GM23338 (cell line): ENCODE measurements around the gene NDUFB11. TPM values are rescaled to one million over a fixed set of nuclear protein-coding genes. Genes with fewer than 3 reads are reported as not detected.

Source experiments
- ATAC-seq: fragments of 200-7000 bp; cut with Tn5 transposase; 3 replicates; pipeline ENCODE4 v1.9.1; 2020
- DNase-seq: peaks from one replicate; pipeline ENCODE4 v3.0.0-alpha.2; 2015; ENCODE audit warnings: low spot score
- H2AFZ ChIP-seq: fragments of 200-600 bp; sonication (generic); 2 replicates; pipeline ENCODE4 v1.8.0; 2016; ENCODE audit warnings: antibody characterized with exemption, mild to moderate bottlenecking, moderate library complexity
- H3F3A ChIP-seq: fragments of 200-600 bp; sonication (generic); replicated peaks from 2 replicates; pipeline ENCODE4 v1.8.0; 2017; ENCODE audit warnings: antibody characterized with exemption, mixed run types, low read depth
- H3K27ac ChIP-seq: fragments of 200-600 bp; sonication (generic); 2 replicates; pipeline ENCODE4 v1.6.1; 2016; ENCODE audit warnings: low read depth
- H3K27me3 ChIP-seq: fragments of 200-600 bp; sonication (generic); 2 replicates; pipeline ENCODE4 v1.8.0; 2016; ENCODE audit warnings: mild to moderate bottlenecking, mixed run types, moderate library complexity; ENCODE audit not compliant: insufficient read depth
- H3K36me3 ChIP-seq: fragments of 200-600 bp; sonication (generic); 2 replicates; pipeline ENCODE4 v1.8.0; 2016; ENCODE audit warnings: mild to moderate bottlenecking; ENCODE audit not compliant: insufficient read depth
- H3K4me1 ChIP-seq: fragments of 200-600 bp; sonication (generic); 2 replicates; pipeline ENCODE4 v1.8.0; 2016; ENCODE audit warnings: mild to moderate bottlenecking, moderate library complexity; ENCODE audit not compliant: insufficient read depth
- H3K4me2 ChIP-seq: fragments of 200-600 bp; sonication (generic); 2 replicates; pipeline ENCODE4 v1.7.1; 2017; ENCODE audit warnings: mixed run types
- H3K4me3 ChIP-seq: fragments of 200-600 bp; sonication (generic); 2 replicates; pipeline ENCODE4 v1.6.1; 2016; ENCODE audit warnings: mixed run types
- H3K79me2 ChIP-seq: fragments of 200-600 bp; sonication (generic); replicated peaks from 2 replicates; pipeline ENCODE4 v1.8.0; 2017; ENCODE audit warnings: mild to moderate bottlenecking; ENCODE audit not compliant: insufficient read depth
- H3K9me2 ChIP-seq: fragments of 200-600 bp; sonication (generic); 2 replicates; pipeline ENCODE4 v1.8.0; 2017; ENCODE audit not compliant: insufficient read depth
- H4K20me1 ChIP-seq: fragments of 200-600 bp; sonication (generic); replicated peaks from 2 replicates; pipeline ENCODE4 v1.8.0; 2017; ENCODE audit warnings: mild to moderate bottlenecking; ENCODE audit not compliant: insufficient read depth
- H3K27ac Mint-ChIP-seq: 2 replicates; pipeline ENCODE4 v1.8.0; 2020; ENCODE audit warnings: inconsistent platforms, mild to moderate bottlenecking, moderate library complexity, mixed read lengths
- H3K27me3 Mint-ChIP-seq: 3 replicates; pipeline ENCODE4 v1.8.0; 2022; ENCODE audit warnings: low read depth, mild to moderate bottlenecking, moderate library complexity, mixed read lengths, inconsistent platforms; ENCODE audit not compliant: insufficient read depth, poor library complexity
- H3K36me3 Mint-ChIP-seq: 3 replicates; pipeline ENCODE4 v1.8.0; 2021; ENCODE audit warnings: low read depth, mild to moderate bottlenecking, inconsistent platforms, moderate library complexity, mixed read lengths
- H3K4me1 Mint-ChIP-seq: 3 replicates; pipeline ENCODE4 v1.8.0; 2020; ENCODE audit warnings: mild to moderate bottlenecking, inconsistent platforms, mixed read lengths
- H3K4me3 Mint-ChIP-seq: 3 replicates; pipeline ENCODE4 v1.8.0; 2021; ENCODE audit warnings: moderate library complexity, mild to moderate bottlenecking, inconsistent platforms, mixed read lengths
- H3K9me3 Mint-ChIP-seq: 3 replicates; pipeline ENCODE4 v1.8.0; 2020; ENCODE audit warnings: moderate library complexity, mild to moderate bottlenecking, inconsistent platforms, mixed read lengths
- EZH2 ChIP-seq: fragments of 200-600 bp; sonication (generic); IDR thresholded peaks from one replicate; pipeline ENCODE4 v1.8.0; 2017; ENCODE audit warnings: antibody characterized with exemption, mild to moderate bottlenecking, low read depth; ENCODE audit not compliant: unreplicated experiment
- POLR2AphosphoS5 ChIP-seq: IDR thresholded peaks from 2 replicates; pipeline ENCODE4 v1.6.1; 2016; ENCODE audit warnings: antibody characterized with exemption, low read depth
- ZNF114 ChIP-seq: fragments of 250-450 bp; sonication (Bioruptor Pico); IDR thresholded peaks from 2 replicates; pipeline ENCODE4 v1.5.0; 2020; ENCODE audit warnings: mild to moderate bottlenecking, moderate library complexity
- ZNF331 ChIP-seq: fragments of 250-450 bp; sonication (Bioruptor Pico); IDR thresholded peaks from 2 replicates; pipeline ENCODE4 v1.5.0; 2020; ENCODE audit warnings: low read depth, mild to moderate bottlenecking, moderate library complexity
- polyA plus RNA-seq: library from polyadenylated mRNA; unstranded; fragments of >200 nt; fragmentation: Nextera tagmentation; extraction: Ambion mirVana; gene quantifications from 2 replicates; pipeline ENCODE4 v1.2.1, GENCODE V29; 2016
- total RNA-seq: library from RNA; depleted of rRNA; stranded (reverse); fragments of >200 nt; shearing (Covaris generic); gene quantifications from 2 replicates; pipeline ENCODE4 v1.2.3, GENCODE V29; 2014
- TF ChIP-seq, protein P1 (sequence below), 2 experiments: fragments of 200-600 bp in 1 of 2; sonication (generic) in 1 of 2; conservative IDR thresholded peaks; 2 replicates each; pipeline versions ENCODE4 v1.5.1 to v1.6.1; 2016 to 2017; ENCODE audit warnings: antibody characterized with exemption in 2 of 2, low read depth in 2 of 2, mild to moderate bottlenecking in 2 of 2, moderate library complexity in 1 of 2
- TF ChIP-seq, protein P2 (sequence below): fragments of 250-450 bp; sonication (Bioruptor Pico); IDR thresholded peaks from 2 replicates; pipeline ENCODE4 v1.5.0; 2020; ENCODE audit warnings: mild to moderate bottlenecking, moderate library complexity

Gene NDUFB11
- total and polyA plus RNA-seq, 2 experiments from 2014 or later, result 103 to 238 TPM

DNA sequence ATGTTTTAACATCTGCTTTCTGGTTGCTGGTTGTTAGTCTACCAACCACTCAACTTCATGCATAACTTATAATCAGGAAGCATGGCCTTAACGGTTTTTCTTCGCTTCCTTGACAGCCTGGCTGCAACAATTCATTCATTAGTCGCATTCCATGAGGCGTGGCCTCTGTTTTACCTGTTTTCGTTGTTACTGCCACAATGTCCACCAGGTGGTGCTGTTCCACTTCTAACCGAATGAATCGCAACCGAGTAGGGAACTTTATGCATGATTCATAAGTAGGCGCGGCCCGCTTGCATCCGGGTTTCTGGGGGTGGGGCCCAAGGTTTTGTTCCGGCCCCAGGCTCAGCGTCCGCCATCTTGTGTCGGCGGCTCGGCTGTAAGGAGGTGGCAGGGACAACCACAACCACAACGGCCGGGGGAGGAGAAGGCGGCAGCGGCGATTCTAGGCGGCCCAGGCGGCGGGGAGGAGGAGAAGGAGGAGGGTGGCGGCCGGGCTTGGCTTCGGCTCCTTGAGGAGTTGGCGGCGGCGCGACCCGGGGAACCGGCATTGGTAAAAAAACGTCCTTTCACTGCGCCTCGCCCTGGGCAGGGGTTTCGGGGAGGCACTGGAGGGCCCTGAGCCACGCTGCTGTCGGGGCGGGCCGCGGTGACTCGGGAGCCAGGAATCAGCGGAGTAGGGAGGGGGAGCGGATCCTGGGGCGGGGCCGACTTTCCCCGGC, 49.1 kb upstream of the NDUFB11 start, which contains the start of gene UBA1:
TSS of gene UBA1 (plus strand) at position 355 of the 719 bp plus-strand sequence. CDS start 4,974 bp downstream, outside the sequence.
- Histone ChIP-seq H3F3A (no peaks in the 10 kb centered on the region), H3K36me3 (no peaks in the 10 kb centered on the region; the same call in 1 of the 2 replicates), H4K20me1 (peaks cover 8% of the 10 kb centered on the region), H3K4me1 (peaks cover 28% of the 10 kb centered on the region), H3K9me2 (no peaks in the 10 kb centered on the region), H3K27me3 (no peaks in the 10 kb centered on the region), H3K4me2 (peak within 1 kb of the TSS; percentile 86), H3K27ac (peak within 1 kb of the TSS; percentile 91; the same call in 1 of the 2 replicates), H2AFZ (no peak within 1 kb of the TSS), H3K4me3 (peak within 1 kb of the TSS; percentile 82), H3K79me2 (peaks cover 49% of the 10 kb centered on the region)
- Mint-ChIP-seq H3K27me3 (peaks cover 29% of the 10 kb centered on the region), H3K9me3 (no peaks in the 10 kb centered on the region), H3K4me1 (peaks cover 46% of the 10 kb centered on the region), H3K4me3 (peak within 1 kb of the TSS; percentile 94), H3K27ac (peak within 1 kb of the TSS; percentile 98), H3K36me3 (peaks cover 41% of the 10 kb centered on the region)
- ATAC-seq (peak; percentile 57), DNase-seq (peak; percentile 95)
- TF ChIP-seq POLR2AphosphoS5 (peak; percentile 86), ZNF114 (CRISPR knock-in tag) (no peak)
- TF ChIP-seq, protein P1, sequence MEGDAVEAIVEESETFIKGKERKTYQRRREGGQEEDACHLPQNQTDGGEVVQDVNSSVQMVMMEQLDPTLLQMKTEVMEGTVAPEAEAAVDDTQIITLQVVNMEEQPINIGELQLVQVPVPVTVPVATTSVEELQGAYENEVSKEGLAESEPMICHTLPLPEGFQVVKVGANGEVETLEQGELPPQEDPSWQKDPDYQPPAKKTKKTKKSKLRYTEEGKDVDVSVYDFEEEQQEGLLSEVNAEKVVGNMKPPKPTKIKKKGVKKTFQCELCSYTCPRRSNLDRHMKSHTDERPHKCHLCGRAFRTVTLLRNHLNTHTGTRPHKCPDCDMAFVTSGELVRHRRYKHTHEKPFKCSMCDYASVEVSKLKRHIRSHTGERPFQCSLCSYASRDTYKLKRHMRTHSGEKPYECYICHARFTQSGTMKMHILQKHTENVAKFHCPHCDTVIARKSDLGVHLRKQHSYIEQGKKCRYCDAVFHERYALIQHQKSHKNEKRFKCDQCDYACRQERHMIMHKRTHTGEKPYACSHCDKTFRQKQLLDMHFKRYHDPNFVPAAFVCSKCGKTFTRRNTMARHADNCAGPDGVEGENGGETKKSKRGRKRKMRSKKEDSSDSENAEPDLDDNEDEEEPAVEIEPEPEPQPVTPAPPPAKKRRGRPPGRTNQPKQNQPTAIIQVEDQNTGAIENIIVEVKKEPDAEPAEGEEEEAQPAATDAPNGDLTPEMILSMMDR (conservative IDR thresholded peaks at IDR 0.05; ENCODE audit: low read depth in 2 of 2), result peak; percentile 73 to 82

DNA sequence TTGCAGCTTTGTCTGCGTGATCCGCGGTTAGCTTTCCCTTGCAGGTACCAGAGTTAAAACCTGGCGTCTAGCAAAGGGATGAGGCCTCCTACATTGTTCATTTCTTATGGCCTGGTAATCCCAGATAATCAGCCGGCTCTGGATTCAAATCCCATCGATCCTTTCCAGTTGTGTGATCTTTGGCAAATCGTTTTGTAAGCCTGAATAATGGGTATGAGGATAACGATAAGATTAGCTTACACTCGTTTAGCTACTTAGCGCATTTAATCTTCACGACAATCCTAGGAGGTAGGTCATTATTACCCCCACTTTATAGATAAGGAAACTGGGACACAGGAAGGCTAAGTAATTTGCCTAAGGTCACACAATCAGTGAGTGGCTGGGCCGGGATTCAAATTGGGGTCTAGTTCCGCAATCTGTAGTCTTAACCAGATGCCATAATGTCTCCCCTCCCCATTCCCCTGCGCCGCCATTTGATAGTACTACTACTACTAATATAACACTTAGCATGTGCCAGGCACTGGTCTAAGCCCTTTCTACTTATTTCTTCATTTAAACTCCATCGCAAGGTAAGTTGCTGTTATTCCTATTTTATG, 47.4 kb upstream of the NDUFB11 start:
- peaks cover 34% of the 10 kb centered on the region for H3K4me1 Mint-ChIP-seq
- H2AFZ ChIP-seq, result no peak overlapping the region
- TF ChIP-seq, protein P2, sequence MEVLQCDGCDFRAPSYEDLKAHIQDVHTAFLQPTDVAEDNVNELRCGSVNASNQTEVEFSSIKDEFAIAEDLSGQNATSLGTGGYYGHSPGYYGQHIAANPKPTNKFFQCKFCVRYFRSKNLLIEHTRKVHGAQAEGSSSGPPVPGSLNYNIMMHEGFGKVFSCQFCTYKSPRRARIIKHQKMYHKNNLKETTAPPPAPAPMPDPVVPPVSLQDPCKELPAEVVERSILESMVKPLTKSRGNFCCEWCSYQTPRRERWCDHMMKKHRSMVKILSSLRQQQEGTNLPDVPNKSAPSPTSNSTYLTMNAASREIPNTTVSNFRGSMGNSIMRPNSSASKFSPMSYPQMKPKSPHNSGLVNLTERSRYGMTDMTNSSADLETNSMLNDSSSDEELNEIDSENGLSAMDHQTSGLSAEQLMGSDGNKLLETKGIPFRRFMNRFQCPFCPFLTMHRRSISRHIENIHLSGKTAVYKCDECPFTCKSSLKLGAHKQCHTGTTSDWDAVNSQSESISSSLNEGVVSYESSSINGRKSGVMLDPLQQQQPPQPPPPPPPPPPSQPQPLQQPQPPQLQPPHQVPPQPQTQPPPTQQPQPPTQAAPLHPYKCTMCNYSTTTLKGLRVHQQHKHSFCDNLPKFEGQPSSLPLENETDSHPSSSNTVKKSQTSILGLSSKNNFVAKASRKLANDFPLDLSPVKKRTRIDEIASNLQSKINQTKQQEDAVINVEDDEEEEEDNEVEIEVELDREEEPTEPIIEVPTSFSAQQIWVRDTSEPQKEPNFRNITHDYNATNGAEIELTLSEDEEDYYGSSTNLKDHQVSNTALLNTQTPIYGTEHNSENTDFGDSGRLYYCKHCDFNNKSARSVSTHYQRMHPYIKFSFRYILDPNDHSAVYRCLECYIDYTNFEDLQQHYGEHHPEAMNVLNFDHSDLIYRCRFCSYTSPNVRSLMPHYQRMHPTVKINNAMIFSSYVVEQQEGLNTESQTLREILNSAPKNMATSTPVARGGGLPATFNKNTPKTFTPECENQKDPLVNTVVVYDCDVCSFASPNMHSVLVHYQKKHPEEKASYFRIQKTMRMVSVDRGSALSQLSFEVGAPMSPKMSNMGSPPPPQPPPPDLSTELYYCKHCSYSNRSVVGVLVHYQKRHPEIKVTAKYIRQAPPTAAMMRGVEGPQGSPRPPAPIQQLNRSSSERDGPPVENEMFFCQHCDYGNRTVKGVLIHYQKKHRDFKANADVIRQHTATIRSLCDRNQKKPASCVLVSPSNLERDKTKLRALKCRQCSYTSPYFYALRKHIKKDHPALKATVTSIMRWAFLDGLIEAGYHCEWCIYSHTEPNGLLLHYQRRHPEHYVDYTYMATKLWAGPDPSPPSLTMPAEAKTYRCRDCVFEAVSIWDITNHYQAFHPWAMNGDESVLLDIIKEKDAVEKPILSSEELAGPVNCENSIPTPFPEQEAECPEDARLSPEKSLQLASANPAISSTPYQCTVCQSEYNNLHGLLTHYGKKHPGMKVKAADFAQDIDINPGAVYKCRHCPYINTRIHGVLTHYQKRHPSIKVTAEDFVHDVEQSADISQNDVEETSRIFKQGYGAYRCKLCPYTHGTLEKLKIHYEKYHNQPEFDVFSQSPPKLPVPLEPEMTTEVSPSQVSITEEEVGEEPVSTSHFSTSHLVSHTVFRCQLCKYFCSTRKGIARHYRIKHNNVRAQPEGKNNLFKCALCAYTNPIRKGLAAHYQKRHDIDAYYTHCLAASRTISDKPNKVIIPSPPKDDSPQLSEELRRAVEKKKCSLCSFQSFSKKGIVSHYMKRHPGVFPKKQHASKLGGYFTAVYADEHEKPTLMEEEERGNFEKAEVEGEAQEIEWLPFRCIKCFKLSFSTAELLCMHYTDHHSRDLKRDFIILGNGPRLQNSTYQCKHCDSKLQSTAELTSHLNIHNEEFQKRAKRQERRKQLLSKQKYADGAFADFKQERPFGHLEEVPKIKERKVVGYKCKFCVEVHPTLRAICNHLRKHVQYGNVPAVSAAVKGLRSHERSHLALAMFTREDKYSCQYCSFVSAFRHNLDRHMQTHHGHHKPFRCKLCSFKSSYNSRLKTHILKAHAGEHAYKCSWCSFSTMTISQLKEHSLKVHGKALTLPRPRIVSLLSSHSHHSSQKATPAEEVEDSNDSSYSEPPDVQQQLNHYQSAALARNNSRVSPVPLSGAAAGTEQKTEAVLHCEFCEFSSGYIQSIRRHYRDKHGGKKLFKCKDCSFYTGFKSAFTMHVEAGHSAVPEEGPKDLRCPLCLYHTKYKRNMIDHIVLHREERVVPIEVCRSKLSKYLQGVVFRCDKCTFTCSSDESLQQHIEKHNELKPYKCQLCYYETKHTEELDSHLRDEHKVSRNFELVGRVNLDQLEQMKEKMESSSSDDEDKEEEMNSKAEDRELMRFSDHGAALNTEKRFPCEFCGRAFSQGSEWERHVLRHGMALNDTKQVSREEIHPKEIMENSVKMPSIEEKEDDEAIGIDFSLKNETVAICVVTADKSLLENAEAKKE, result no peak
- no peak for TF ChIP-seq ZNF331
- TF ChIP-seq EZH2, result no peak
- TF ChIP-seq, protein P1 (conservative IDR thresholded peaks at IDR 0.05; ENCODE audit: low read depth in 2 of 2), result no peak
- TF ChIP-seq ZNF114 (CRISPR knock-in tag), result no peak
- no peak for TF ChIP-seq POLR2AphosphoS5

More for the DNA sequence above, 47.4 kb upstream of the NDUFB11 start:
- Mint-ChIP-seq H3K9me3 (no peaks in the 10 kb centered on the region), H3K27me3 (peaks cover 24% of the 10 kb centered on the region), H3K36me3 (peaks cover 31% of the 10 kb centered on the region), H3K4me3 (peak overlapping the region; percentile 91), H3K27ac (no peak overlapping the region)
- peak overlapping the region; percentile 82 for H3K4me3 ChIP-seq
- no peaks in the 10 kb centered on the region for H3K27me3 ChIP-seq
- no peak overlapping the region for H3K27ac ChIP-seq
- H3K9me2 ChIP-seq, result no peaks in the 10 kb centered on the region
- H3F3A ChIP-seq, result 0 out of 2 replicates have a peak, but pooled peaks cover 2% of the 10 kb centered on the region
- peaks cover 37% of the 10 kb centered on the region for H3K79me2 ChIP-seq
- no peaks in the 10 kb centered on the region for H3K36me3 ChIP-seq
- ATAC-seq (no peak), DNase-seq (no peak)
- H3K4me2 ChIP-seq, result peak overlapping the region; percentile 84
- peaks cover 8% of the 10 kb centered on the region for H4K20me1 ChIP-seq
- peaks cover 28% of the 10 kb centered on the region for H3K4me1 ChIP-seq
